ENCODE measurements around the gene ADAMTS14. TPM values are rescaled to one million over a fixed set of nuclear protein-coding genes. Genes with fewer than 3 reads are reported as not detected.

The ADAMTS14 gene
- total RNA-seq, 1 experiment from 2014 or later: 1.6 TPM

DNA sequence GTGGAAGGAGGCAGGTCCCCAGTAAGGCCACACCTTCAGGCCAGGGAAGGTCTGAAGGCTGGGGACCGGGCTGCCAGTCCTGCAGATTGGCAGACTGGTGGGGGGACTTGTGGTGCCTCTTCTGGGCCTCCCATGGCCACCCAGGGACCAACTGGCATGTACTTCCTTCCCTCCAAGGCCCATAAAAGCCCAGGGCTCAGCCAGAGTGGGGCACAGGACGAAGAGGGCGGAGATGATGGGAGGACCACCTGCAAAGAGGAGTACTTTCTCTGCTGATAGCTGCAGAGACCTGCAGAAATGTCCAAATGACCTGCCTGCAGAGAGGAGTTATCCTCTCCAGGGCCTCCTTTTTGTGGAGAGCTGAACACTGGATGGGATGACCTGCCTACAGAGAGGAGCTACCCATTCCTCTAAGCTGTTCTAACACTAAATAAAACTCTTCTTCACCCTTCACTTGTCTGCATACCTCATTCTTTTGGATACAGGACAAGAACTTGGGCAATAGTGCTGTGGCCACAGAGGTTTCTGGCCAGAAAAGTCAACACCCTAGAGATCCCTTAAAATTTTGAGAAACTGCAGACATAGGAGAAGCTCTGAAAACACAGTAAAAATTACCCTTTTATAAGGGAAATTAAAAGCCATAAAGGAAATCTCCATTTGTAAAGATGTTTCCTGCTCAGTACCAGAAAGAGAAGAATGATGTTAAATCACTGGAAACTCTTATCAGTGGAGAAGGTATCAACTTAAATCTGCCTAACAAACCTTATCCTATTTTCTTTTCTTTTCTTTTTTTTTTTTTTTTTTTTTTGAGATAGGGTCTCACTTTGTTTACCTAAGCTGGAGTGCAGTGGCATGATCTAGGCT lies 49.1 kb upstream of the ADAMTS14 start:
- Histone ChIP-seq H3K27me3 (ENCODE audit: insufficient read depth, low read length) (no peaks in the 10 kb centered on the region), H4K5ac (ENCODE audit: insufficient read length, low read depth, low read length) (no peak overlapping the region), H2BK20ac (ENCODE audit: low read depth, low read length, poor library complexity, severe bottlenecking) (no peak overlapping the region), H3K4ac (ENCODE audit: low read depth, low read length) (peak overlapping the region; percentile 19; the same call in 1 of the 2 replicates), H3T11ph (ENCODE audit: low read length) (no peak overlapping the region), H2BK120ac (ENCODE audit: low read depth, low read length, poor library complexity, severe bottlenecking) (no peak overlapping the region), H3K14ac (ENCODE audit: insufficient read depth, low read length) (peak overlapping the region; percentile 61; the same call in 1 of the 2 replicates), H2BK12ac (ENCODE audit: insufficient read length, low read depth, low read length) (peak overlapping the region; percentile 27), H3K23ac (ENCODE audit: insufficient read length, low read depth, low read length) (no peak overlapping the region), H3K27ac (ENCODE audit: insufficient read length, low read depth, low read length) (peak overlapping the region; percentile 99), H2AFZ (ENCODE audit: low read length) (no peak overlapping the region), H3K56ac (ENCODE audit: insufficient read length, low read depth, low read length) (no peak overlapping the region), H3K79me2 (ENCODE audit: insufficient read depth, low read length) (no peaks in the 10 kb centered on the region), H4K20me1 (ENCODE audit: control insufficient read depth, insufficient read depth, insufficient read length) (no peaks in the 10 kb centered on the region), H4K91ac (ENCODE audit: insufficient read length, low read depth, low read length) (peak overlapping the region; percentile 41), H2BK5ac (ENCODE audit: insufficient read length, low read length) (peak overlapping the region; percentile 12), H3K4me2 (ENCODE audit: insufficient read depth, insufficient read length, low read length) (peak overlapping the region; percentile 21), H3K9me3 (ENCODE audit: control insufficient read depth, low read depth, low read length) (peaks cover 7% of the 10 kb centered on the region), H3K23me2 (ENCODE audit: insufficient read length, low read depth, low read length, poor library complexity, severe bottlenecking) (no peaks in the 10 kb centered on the region), H3K4me1 (ENCODE audit: insufficient read depth, low read length) (peaks cover 9% of the 10 kb centered on the region), H3K18ac (ENCODE audit: insufficient read length, low read depth, low read length) (peak overlapping the region; percentile 58), H3K79me1 (ENCODE audit: insufficient read depth, low read depth, low read length, poor library complexity, severe bottlenecking) (no peaks in the 10 kb centered on the region), H3K9ac (ENCODE audit: extremely low read depth, insufficient read length, low read length) (no peak overlapping the region), H2BK15ac (ENCODE audit: low read depth, low read length) (no peak overlapping the region), H2AK5ac (ENCODE audit: insufficient read length, low read length) (peak overlapping the region; percentile 57), H4K8ac (replicated peaks; ENCODE audit: insufficient read length, low read depth, low read length) (no peak overlapping the region)
- WGBS (ENCODE audit: extremely low coverage, insufficient read length, low lambda C conversion rate): no CpG with 5 or more reads among the region's 3 CpGs
- DNase-seq: no peak
- TF ChIP-seq, protein P1, sequence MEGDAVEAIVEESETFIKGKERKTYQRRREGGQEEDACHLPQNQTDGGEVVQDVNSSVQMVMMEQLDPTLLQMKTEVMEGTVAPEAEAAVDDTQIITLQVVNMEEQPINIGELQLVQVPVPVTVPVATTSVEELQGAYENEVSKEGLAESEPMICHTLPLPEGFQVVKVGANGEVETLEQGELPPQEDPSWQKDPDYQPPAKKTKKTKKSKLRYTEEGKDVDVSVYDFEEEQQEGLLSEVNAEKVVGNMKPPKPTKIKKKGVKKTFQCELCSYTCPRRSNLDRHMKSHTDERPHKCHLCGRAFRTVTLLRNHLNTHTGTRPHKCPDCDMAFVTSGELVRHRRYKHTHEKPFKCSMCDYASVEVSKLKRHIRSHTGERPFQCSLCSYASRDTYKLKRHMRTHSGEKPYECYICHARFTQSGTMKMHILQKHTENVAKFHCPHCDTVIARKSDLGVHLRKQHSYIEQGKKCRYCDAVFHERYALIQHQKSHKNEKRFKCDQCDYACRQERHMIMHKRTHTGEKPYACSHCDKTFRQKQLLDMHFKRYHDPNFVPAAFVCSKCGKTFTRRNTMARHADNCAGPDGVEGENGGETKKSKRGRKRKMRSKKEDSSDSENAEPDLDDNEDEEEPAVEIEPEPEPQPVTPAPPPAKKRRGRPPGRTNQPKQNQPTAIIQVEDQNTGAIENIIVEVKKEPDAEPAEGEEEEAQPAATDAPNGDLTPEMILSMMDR (conservative IDR thresholded peaks at IDR 0.05): no peak
- H3K36me3 Mint-ChIP-seq (ENCODE audit: insufficient read depth in 1 of 3, low read depth in 3 of 3): peaks cover 18 to 37% (median 24%) of the 10 kb centered on the region in 3 experiments
- no peak overlapping the region for H3K4me3 Mint-ChIP-seq
- no peaks in the 10 kb centered on the region for H3K27me3 Mint-ChIP-seq (ENCODE audit: low read depth)
- H3K9me3 Mint-ChIP-seq: peaks cover 32 to 38% of the 10 kb centered on the region in 2 experiments
- H3K4me1 Mint-ChIP-seq: peaks cover 37 to 50% of the 10 kb centered on the region in 2 experiments
- H3K27ac Mint-ChIP-seq: peak overlapping the region; percentile 94 to 97 (median 96); a peak in 5 of 7 replicates
